ENCODE data around the gene ATAD3C. TPM values are rescaled to one million over a fixed set of nuclear protein-coding genes. Genes with fewer than 3 reads are reported as not detected.

Gene ATAD3C
- total and polyA plus RNA-seq, 2 of the 8 experiments (the other 6 are each of a cell fraction or from before 2014, with no cell fraction given) = 2.0 to 2.7 TPM

DNA sequence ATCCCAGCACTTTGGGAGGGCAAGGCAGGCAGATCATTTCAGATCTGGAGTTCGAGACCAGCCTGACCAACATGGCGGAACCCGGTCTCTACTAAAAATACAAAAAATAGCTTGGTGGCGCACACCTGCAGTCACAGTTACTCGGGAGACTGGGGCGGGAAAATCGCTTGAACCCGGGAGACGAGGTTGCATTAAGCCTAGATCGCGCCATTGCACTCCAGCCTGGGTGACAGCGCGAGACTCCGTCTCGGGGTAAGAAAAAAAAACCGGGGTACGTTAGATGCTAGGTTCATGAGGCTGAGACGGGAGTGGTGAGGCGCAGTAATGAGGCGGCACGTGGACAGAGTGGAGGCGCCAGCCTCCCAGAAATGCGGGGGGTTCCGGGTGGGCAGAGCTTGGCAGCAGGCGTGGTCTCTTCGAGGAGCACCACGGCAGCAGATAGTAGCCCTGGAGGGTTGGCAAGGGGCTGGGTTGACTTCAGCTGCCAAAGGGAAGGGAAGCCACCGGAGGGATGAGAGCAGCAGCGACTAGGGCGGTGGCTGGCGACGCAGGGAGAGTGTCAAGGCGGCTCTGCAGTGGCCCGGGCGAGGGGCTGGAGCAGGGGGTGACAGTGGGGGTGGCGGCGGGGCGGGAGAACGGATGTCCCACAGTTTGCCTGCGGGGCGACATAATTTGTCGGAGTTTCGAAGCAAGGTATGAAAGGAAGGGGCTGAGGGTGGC, 43.2 kb upstream of the ATAD3C start (continued):
- TF ChIP-seq, protein P1, sequence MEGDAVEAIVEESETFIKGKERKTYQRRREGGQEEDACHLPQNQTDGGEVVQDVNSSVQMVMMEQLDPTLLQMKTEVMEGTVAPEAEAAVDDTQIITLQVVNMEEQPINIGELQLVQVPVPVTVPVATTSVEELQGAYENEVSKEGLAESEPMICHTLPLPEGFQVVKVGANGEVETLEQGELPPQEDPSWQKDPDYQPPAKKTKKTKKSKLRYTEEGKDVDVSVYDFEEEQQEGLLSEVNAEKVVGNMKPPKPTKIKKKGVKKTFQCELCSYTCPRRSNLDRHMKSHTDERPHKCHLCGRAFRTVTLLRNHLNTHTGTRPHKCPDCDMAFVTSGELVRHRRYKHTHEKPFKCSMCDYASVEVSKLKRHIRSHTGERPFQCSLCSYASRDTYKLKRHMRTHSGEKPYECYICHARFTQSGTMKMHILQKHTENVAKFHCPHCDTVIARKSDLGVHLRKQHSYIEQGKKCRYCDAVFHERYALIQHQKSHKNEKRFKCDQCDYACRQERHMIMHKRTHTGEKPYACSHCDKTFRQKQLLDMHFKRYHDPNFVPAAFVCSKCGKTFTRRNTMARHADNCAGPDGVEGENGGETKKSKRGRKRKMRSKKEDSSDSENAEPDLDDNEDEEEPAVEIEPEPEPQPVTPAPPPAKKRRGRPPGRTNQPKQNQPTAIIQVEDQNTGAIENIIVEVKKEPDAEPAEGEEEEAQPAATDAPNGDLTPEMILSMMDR (IDR thresholded peaks at IDR 0.05; ENCODE audit: control extremely low read depth in 1 of 3, insufficient read depth in 1 of 3, low read depth in 1 of 3, low read length in 3 of 3) = 0 out of 4 replicates have a peak, but pooled peaks of 1 of the 3 experiments have one; percentile 10
- no peak for TF ChIP-seq SRF (IDR thresholded peaks at IDR 0.05; ENCODE audit: low read depth, low read length)

Measured in H1 (cell line).